Measurements from ENCODE around the gene HOOK1.

The HOOK1 gene

DNA sequence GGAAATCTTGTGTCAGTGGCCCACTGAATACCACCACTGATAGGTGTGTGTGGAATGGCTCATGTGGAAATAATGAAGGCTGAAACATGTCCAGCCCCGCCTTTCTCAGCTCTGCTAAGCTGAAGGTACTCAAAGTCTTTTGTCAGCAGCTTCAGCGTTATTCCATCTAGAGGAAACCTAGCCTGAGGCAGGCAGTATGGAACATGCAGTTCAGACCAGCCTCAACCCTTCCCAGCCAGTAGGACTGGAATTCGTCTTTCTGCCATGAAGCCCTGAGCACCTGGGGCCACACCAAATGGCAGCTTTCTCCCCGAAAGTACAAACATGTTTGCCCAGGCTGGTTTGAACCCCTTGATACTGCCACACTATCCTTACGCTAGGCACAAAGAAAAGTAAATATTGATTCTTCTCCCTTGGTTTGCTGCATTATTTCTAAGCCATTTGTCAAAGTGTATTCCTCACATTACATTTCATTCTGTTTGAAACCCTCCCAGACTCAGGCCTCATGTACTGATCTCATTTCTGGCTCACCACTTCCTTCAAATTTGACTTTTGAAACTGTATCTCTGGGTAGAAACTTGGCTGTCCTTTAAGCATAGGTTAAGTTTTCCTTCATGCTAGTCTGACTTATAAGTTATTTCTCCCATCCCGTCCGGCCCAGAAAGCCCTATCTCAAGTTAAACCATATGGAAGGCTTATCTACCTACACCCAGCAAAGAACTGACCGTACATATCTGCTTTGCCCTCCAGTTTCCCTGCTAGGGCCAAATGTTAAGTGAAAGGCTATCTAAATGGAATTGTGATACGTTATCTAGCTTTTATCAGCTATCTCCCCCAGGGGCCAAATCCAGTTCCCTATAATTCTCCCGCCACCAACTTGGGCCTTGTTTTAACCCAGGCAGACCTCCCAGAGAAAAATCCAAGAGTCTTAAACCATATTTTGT, 45.7 kb upstream of the HOOK1 start:
- DNase-seq (ENCODE audit: low read depth in 1 of 2, low spot score in 1 of 2): no peak

DNA sequence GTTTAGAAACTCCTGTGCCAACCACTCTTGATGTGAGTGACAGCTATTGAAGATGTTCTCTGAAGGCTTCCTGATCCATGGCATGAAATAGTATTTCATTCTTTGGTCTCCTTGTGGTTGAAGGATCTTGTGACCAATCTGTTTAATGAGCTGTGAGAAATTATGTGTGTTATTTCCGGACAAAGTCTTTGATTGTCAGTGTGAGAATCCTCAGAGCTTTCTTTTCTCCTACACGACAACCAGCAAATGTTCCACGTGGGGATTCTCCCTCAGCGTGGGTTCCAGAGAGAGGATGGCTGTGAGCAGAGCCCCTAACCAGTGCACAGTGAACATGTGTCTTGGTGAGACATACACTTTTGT, 45.0 kb upstream of the HOOK1 start:
- no peak overlapping the region for H3K27ac ChIP-seq (replicated peaks)
- no peak overlapping the region for H3K4me3 ChIP-seq (replicated peaks; ENCODE audit: insufficient read depth, low read length)
- no peaks in the 10 kb centered on the region for H3K27me3 ChIP-seq (ENCODE audit: insufficient read depth, poor library complexity, severe bottlenecking)
- no peak for DNase-seq (ENCODE audit: low read depth in 1 of 2, low spot score in 1 of 2)
- TF ChIP-seq, protein P1, sequence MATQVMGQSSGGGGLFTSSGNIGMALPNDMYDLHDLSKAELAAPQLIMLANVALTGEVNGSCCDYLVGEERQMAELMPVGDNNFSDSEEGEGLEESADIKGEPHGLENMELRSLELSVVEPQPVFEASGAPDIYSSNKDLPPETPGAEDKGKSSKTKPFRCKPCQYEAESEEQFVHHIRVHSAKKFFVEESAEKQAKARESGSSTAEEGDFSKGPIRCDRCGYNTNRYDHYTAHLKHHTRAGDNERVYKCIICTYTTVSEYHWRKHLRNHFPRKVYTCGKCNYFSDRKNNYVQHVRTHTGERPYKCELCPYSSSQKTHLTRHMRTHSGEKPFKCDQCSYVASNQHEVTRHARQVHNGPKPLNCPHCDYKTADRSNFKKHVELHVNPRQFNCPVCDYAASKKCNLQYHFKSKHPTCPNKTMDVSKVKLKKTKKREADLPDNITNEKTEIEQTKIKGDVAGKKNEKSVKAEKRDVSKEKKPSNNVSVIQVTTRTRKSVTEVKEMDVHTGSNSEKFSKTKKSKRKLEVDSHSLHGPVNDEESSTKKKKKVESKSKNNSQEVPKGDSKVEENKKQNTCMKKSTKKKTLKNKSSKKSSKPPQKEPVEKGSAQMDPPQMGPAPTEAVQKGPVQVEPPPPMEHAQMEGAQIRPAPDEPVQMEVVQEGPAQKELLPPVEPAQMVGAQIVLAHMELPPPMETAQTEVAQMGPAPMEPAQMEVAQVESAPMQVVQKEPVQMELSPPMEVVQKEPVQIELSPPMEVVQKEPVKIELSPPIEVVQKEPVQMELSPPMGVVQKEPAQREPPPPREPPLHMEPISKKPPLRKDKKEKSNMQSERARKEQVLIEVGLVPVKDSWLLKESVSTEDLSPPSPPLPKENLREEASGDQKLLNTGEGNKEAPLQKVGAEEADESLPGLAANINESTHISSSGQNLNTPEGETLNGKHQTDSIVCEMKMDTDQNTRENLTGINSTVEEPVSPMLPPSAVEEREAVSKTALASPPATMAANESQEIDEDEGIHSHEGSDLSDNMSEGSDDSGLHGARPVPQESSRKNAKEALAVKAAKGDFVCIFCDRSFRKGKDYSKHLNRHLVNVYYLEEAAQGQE (IDR thresholded peaks at IDR 0.05; ENCODE audit: insufficient replicate concordance, low read depth): no peak
- TF ChIP-seq POLR2AphosphoS5 (IDR thresholded peaks at IDR 0.05; ENCODE audit: low read depth) (no peak), GABPA (IDR thresholded peaks at IDR 0.05; ENCODE audit: low read depth) (no peak), SPI1 (IDR thresholded peaks at IDR 0.05; ENCODE audit: borderline replicate concordance, low read depth) (no peak)
- TF ChIP-seq, protein P2, sequence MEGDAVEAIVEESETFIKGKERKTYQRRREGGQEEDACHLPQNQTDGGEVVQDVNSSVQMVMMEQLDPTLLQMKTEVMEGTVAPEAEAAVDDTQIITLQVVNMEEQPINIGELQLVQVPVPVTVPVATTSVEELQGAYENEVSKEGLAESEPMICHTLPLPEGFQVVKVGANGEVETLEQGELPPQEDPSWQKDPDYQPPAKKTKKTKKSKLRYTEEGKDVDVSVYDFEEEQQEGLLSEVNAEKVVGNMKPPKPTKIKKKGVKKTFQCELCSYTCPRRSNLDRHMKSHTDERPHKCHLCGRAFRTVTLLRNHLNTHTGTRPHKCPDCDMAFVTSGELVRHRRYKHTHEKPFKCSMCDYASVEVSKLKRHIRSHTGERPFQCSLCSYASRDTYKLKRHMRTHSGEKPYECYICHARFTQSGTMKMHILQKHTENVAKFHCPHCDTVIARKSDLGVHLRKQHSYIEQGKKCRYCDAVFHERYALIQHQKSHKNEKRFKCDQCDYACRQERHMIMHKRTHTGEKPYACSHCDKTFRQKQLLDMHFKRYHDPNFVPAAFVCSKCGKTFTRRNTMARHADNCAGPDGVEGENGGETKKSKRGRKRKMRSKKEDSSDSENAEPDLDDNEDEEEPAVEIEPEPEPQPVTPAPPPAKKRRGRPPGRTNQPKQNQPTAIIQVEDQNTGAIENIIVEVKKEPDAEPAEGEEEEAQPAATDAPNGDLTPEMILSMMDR (IDR thresholded peaks at IDR 0.05; ENCODE audit: insufficient read depth, low read length): no peak

More for the DNA sequence above, 45.7 kb upstream of the HOOK1 start:
- no peak for TF ChIP-seq POLR2AphosphoS5 (IDR thresholded peaks at IDR 0.05; ENCODE audit: low read depth)
- TF ChIP-seq SPI1 (IDR thresholded peaks at IDR 0.05; ENCODE audit: borderline replicate concordance, low read depth): no peak
- Histone ChIP-seq H3K27ac (replicated peaks) (no peak overlapping the region), H3K4me3 (replicated peaks; ENCODE audit: insufficient read depth, low read length) (no peak overlapping the region), H3K27me3 (ENCODE audit: insufficient read depth, poor library complexity, severe bottlenecking) (no peaks in the 10 kb centered on the region)

DNA sequence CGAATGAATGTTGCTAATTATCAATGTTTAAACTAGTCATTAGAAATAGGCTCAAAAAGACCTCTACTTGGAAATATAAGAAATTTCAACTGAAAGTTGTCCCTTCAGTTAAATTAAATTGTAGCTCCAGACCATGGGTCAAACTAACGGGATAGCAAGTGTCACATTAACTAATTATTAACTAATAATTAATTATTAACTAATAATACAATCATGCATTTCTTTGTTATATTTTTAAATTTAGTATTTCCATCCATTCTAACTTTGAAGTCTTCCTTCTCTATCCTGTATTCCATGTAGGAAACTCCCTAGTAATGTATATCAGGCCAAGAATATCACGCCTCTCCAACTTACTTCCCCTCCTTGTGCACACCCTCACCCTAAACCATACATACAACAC, 43.4 kb upstream of the HOOK1 start:
- TF ChIP-seq, protein P1 (IDR thresholded peaks at IDR 0.05; ENCODE audit: insufficient replicate concordance, low read depth): no peak
- TF ChIP-seq POLR2AphosphoS5 (IDR thresholded peaks at IDR 0.05; ENCODE audit: low read depth): no peak
- TF ChIP-seq GABPA (IDR thresholded peaks at IDR 0.05; ENCODE audit: low read depth): no peak
- TF ChIP-seq, protein P2 (IDR thresholded peaks at IDR 0.05; ENCODE audit: insufficient read depth, low read length): no peak
- Histone ChIP-seq H3K4me3 (replicated peaks; ENCODE audit: insufficient read depth, low read length) (no peak overlapping the region), H3K27ac (replicated peaks) (no peak overlapping the region), H3K27me3 (ENCODE audit: insufficient read depth, poor library complexity, severe bottlenecking) (no peaks in the 10 kb centered on the region)
- no peak for DNase-seq (ENCODE audit: low read depth in 1 of 2, low spot score in 1 of 2)

DNA sequence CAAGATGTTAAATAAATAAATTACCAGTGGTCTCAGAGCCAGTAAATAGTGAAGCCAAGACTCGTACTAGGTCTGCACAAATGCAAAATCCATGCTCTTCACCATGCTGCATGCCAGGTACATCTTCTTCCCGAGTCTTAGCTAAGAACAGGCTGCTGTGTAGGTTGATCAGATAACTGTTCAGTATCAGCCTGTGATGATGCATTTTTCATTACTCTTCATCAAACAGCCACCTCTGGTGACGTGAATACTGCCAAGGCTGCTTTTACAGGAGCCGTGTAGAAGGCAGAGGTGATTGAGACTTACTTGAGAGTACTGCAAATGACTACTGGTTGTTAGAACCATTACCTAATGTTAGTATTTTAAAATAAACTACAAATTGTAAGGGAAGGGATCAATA, 39.3 kb upstream of the HOOK1 start:
- H3K27me3 ChIP-seq (ENCODE audit: insufficient read depth, poor library complexity, severe bottlenecking): no peaks in the 10 kb centered on the region
- TF ChIP-seq, protein P2 (IDR thresholded peaks at IDR 0.05; ENCODE audit: insufficient read depth, low read length): no peak
- TF ChIP-seq, protein P1 (IDR thresholded peaks at IDR 0.05; ENCODE audit: insufficient replicate concordance, low read depth): no peak
- TF ChIP-seq GABPA (IDR thresholded peaks at IDR 0.05; ENCODE audit: low read depth) (no peak), POLR2AphosphoS5 (IDR thresholded peaks at IDR 0.05; ENCODE audit: low read depth) (no peak), SPI1 (IDR thresholded peaks at IDR 0.05; ENCODE audit: borderline replicate concordance, low read depth) (no peak)
- H3K4me3 ChIP-seq (replicated peaks; ENCODE audit: insufficient read depth, low read length): no peak overlapping the region

More for the DNA sequence above, 39.3 kb upstream of the HOOK1 start:
- DNase-seq (ENCODE audit: low read depth in 1 of 2, low spot score in 1 of 2): no peak
- H3K27ac ChIP-seq (replicated peaks): no peak overlapping the region

All from HL-60 (cell line).